AG09309 (cell line): ENCODE measurements around the gene COG8.
A peak's percentile ranks its signal among the peaks of the same experiment; 100 is the strongest.
"Not testable (repeated sequence)": the region's sequence is repeated elsewhere in the genome, so short reads cannot be mapped to it uniquely, and the experiment has no call there.

Experiments
- DNase-seq: peaks from one replicate; pipeline ENCODE4 v3.0.0-alpha.2; 2010; ENCODE audit warnings: low read depth
- H3K4me3 ChIP-seq: 2 replicates; pipeline ENCODE4 v1.5.1; 2011; ENCODE audit warnings: mild to moderate bottlenecking, low read depth, low read length, moderate library complexity; ENCODE audit not compliant: control insufficient read depth
- CTCF ChIP-seq: IDR thresholded peaks from 2 replicates; pipeline ENCODE4 v1.5.1; 2011; ENCODE audit warnings: mild to moderate bottlenecking, low read depth, low read length, inconsistent platforms; ENCODE audit not compliant: insufficient read depth, control insufficient read depth; ENCODE audit errors: missing control alignments

The COG8 gene

GRCh38 chr16:69301861-69302260 is 37.5 kb downstream of the COG8 start:
- TF ChIP-seq CTCF: no peak
- no peak overlapping the region for H3K4me3 ChIP-seq
- no peak for DNase-seq

GRCh38 chr16:69301187-69301586 is 38.2 kb downstream of the COG8 start:
- no peak for TF ChIP-seq CTCF
- no peak for DNase-seq
- no peak overlapping the region for H3K4me3 ChIP-seq

- no peak overlapping the region for H3K4me3 ChIP-seq
- TF ChIP-seq CTCF: no peak
- DNase-seq: no peak
Observed at GRCh38 chr16:69298261-69298660, 41.1 kb downstream of the COG8 start.

GRCh38 chr16:69296771-69297170 is 42.6 kb downstream of the COG8 start:
- DNase-seq, H3K4me3 ChIP-seq: not testable (repeated sequence)

- no peak overlapping the region for H3K4me3 ChIP-seq
- no peak for TF ChIP-seq CTCF
- DNase-seq: no peak
Observed at GRCh38 chr16:69294051-69294450, 45.3 kb downstream of the COG8 start.

- no peak overlapping the region for H3K4me3 ChIP-seq
- DNase-seq: no peak
- no peak for TF ChIP-seq CTCF
Observed at GRCh38 chr16:69293401-69293800, 46.0 kb downstream of the COG8 start.

GRCh38 chr16:69291657-69292056 is 47.7 kb downstream of the COG8 start:
- H3K4me3 ChIP-seq, DNase-seq: not testable (repeated sequence)

GRCh38 chr16:69286941-69287713 is 52.2 kb downstream of the COG8 start:
- H3K4me3 ChIP-seq: no peak overlapping the region
- peak; percentile 60 for DNase-seq
- peak; percentile 44 for TF ChIP-seq CTCF
